Neural crest cell (in vitro differentiated cells): ENCODE data around the gene CXorf58. TPM values are rescaled to one million over a fixed set of nuclear protein-coding genes. Genes with fewer than 3 reads are reported as not detected.
"Not testable (repeated sequence)": the region's sequence is repeated elsewhere in the genome, so short reads cannot be mapped to it uniquely, and the experiment has no call there.

Experiments used
- DNase-seq: peaks from one replicate; pipeline ENCODE4 v3.0.0; 2021; ENCODE audit warnings: low read depth, mixed read lengths, low spot score
- H3K27ac Mint-ChIP-seq: one replicate; pipeline ENCODE4 v1.8.0; 2021; ENCODE audit warnings: mild to moderate bottlenecking, mixed read lengths; ENCODE audit not compliant: unreplicated experiment
- H3K27me3 Mint-ChIP-seq: 2 replicates; pipeline ENCODE4 v1.8.0; 2021; ENCODE audit warnings: low read depth, mild to moderate bottlenecking, mixed read lengths
- H3K36me3 Mint-ChIP-seq: 2 replicates; pipeline ENCODE4 v1.8.0; 2021; ENCODE audit warnings: low read depth, mild to moderate bottlenecking, mixed read lengths
- H3K4me1 Mint-ChIP-seq: 2 replicates; pipeline ENCODE4 v1.8.0; 2021; ENCODE audit warnings: mixed read lengths
- H3K4me3 Mint-ChIP-seq: one replicate; pipeline ENCODE4 v1.8.0; 2021; ENCODE audit warnings: mild to moderate bottlenecking, mixed read lengths
- H3K9me3 Mint-ChIP-seq: 2 replicates; pipeline ENCODE4 v1.8.0; 2021; ENCODE audit warnings: mixed read lengths
- CTCF ChIP-seq: fragments of 200-600 bp; sonication (generic); conservative IDR thresholded peaks from 2 replicates; pipeline ENCODE4 v1.5.0; 2021; ENCODE audit warnings: antibody characterized with exemption, mild to moderate bottlenecking
- total RNA-seq: library from RNA; stranded (reverse); gene quantifications from 2 replicates; pipeline ENCODE4 v1.2.1, GENCODE V29; 2021

CXorf58 gene
- total RNA-seq, 1 donor from 2014 or later, result 0.26 TPM

- TF ChIP-seq CTCF, result no peak
- Mint-ChIP-seq H3K27me3 (no peaks in the 10 kb centered on the region), H3K9me3 (no peaks in the 10 kb centered on the region), H3K36me3 (peaks cover 6% of the 10 kb centered on the region), H3K4me3 (no peak overlapping the region), H3K27ac (no peak overlapping the region), H3K4me1 (peaks cover 19% of the 10 kb centered on the region)
- no peak for DNase-seq
These were observed 20.4 kb upstream of the CXorf58 start for GRCh38 chrX:23887451-23887850.

DNA sequence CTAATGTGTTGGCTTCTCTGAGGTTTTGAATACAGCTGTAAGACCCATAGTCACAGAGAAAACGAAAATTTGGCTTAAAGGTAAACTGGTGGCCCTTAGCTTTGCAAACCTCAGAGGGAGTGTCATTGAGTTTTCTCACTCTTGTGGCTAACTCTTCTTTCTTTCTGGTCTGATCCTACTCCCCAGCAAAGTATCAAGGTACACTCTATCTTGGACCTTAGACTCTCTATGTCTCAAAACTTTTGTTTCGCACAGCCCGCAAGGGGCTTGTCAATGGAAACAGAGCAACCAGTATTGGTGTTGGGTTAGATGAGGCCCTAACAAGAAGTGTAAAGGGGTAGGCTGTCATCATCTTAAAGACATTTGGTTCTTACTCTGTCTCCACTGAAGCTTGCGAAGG is 19.9 kb upstream of the CXorf58 start:
- no peak for TF ChIP-seq CTCF
- no peaks in the 10 kb centered on the region for H3K9me3 Mint-ChIP-seq
- H3K4me3 Mint-ChIP-seq, result no peak overlapping the region
- H3K36me3 Mint-ChIP-seq, result peaks cover 6% of the 10 kb centered on the region
- DNase-seq, result no peak
- H3K27ac Mint-ChIP-seq, result no peak overlapping the region
- no peaks in the 10 kb centered on the region for H3K27me3 Mint-ChIP-seq
- H3K4me1 Mint-ChIP-seq, result peaks cover 19% of the 10 kb centered on the region

DNA sequence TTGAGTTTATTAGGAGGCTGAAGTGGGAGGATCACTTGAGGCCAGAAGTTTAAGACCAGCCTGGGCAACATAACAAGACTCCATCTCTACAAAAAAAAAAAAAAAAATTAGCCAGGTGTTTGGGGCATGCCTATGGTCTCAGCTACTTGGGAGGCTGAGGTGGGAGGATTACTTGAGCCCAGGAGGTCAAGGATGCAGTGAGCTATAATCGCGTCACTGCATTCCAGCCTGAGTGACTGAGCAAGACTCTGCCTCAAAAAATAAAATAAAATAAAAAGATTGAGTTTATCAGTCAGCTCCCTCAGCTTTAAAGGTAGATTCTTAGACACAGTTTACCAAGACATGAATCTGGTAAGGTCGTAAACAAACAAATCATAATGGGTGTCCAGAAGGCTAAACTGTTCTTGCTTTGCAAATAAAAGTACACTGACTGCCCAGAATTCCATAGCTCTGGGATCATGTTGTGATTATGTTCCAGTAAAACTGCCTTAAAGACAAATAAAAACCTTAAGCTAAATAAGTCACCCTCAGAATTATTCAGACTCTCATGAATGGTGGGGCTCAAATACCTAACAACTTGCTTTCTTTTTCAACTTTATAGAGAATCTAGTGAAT is 18.8 kb upstream of the CXorf58 start:
- Mint-ChIP-seq H3K9me3 (no peaks in the 10 kb centered on the region), H3K4me3 (no peak overlapping the region), H3K36me3 (peaks cover 6% of the 10 kb centered on the region), H3K4me1 (peaks cover 15% of the 10 kb centered on the region), H3K27ac (no peak overlapping the region), H3K27me3 (no peaks in the 10 kb centered on the region)
- DNase-seq, result no peak
- no peak for TF ChIP-seq CTCF

- Mint-ChIP-seq H3K9me3 (peaks cover 2% of the 10 kb centered on the region), H3K27ac (no peak overlapping the region), H3K4me1 (peaks cover 10% of the 10 kb centered on the region), H3K4me3 (no peak overlapping the region), H3K36me3 (peaks cover 10% of the 10 kb centered on the region), H3K27me3 (no peaks in the 10 kb centered on the region)
- DNase-seq, result no peak
- no peak for TF ChIP-seq CTCF
These were observed 16.9 kb upstream of the CXorf58 start for GRCh38 chrX:23890933-23891332.

GRCh38 chrX:23894993-23895392 is 12.8 kb upstream of the CXorf58 start:
- H3K9me3 Mint-ChIP-seq, H3K27me3 Mint-ChIP-seq, H3K36me3 Mint-ChIP-seq, H3K4me3 Mint-ChIP-seq, DNase-seq: not testable (repeated sequence)
- peak overlapping the region; percentile 54 for H3K27ac Mint-ChIP-seq
- H3K4me1 Mint-ChIP-seq, result peaks cover 25% of the 10 kb centered on the region

DNA sequence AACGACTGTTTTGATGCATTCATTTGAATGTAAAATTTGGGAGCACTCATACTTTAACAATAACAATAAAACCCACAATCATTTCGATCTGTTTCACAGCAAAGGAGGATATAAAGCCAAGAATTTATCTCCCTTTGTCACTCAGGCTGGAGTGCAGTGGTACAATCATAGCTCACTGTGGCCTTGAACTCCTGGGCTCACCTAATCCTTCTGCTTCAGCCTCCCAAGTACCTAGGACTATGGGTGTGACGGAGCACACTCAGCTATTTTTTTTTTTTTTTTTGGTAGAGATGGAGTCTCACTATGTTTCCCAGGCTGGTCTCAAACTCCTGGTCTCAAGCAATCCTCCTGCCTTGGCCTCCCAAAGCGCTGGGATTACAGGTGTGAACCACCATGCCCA is 11.3 kb upstream of the CXorf58 start:
- H3K27ac Mint-ChIP-seq, H3K36me3 Mint-ChIP-seq, H3K9me3 Mint-ChIP-seq, H3K4me3 Mint-ChIP-seq, H3K27me3 Mint-ChIP-seq, DNase-seq: not testable (repeated sequence)
- peaks cover 29% of the 10 kb centered on the region for H3K4me1 Mint-ChIP-seq
